A549 (cell line): ENCODE results near the gene ATP13A3. TPM values are rescaled to one million over a fixed set of nuclear protein-coding genes. Genes with fewer than 3 reads are reported as not detected.

Experiments used
- ATAC-seq, 2 experiments: fragments of 200-7000 bp in 1 of 2; fragments of >200 bp in 1 of 2; cut with Nextera tagmentation in 1 of 2; cut with Tn5 transposase in 1 of 2; 3 replicates each; pipeline versions ENCODE4 v1.8.0 to v1.9.1; 2018 to 2020; ENCODE audit warnings: mild to moderate bottlenecking in 1 of 2, moderate library complexity in 1 of 2
- CTCF ChIA-PET: fragments of 300-600 bp; sonication (Branson Sonifier 250); formaldehyde crosslinking; extraction: SDS; loops from one replicate; lab custom pipeline; 2021; ENCODE audit warnings: antibody characterized with exemption, inconsistent platforms; lab: Yijun Ruan, JAX
- POLR2A ChIA-PET: fragments of 350-600 bp; formaldehyde crosslinking; extraction: SDS; loops from one replicate; lab custom pipeline; 2021; ENCODE audit warnings: antibody characterized with exemption, inconsistent platforms; lab: Yijun Ruan, JAX
- DNase-seq, 2 experiments: peaks; one replicate each; pipeline versions ENCODE4 v3.0.0 to v3.0.0-alpha.2; 2011 to 2016; ENCODE audit warnings: low read depth in 1 of 2, low spot score in 1 of 2
- FAIRE-seq: peaks from 2 replicates; lab custom pipeline; 2011; peaks lifted over from hg19 to GRCh38; lab: Jason Lieb, UNC
- H3K27ac ChIP-seq, 2 experiments: fragments of >200 bp; sonication (Bioruptor Twin); formaldehyde crosslinking; 3 replicates each; pipeline ENCODE4 v1.5.1; 2016 to 2017
- H3K4me1 ChIP-seq: fragments of >200 bp; sonication (Bioruptor Twin); formaldehyde crosslinking; 3 replicates; pipeline ENCODE4 v1.6.1; 2016
- H3K4me2 ChIP-seq: fragments of >200 bp; sonication (Bioruptor Twin); formaldehyde crosslinking; 3 replicates; pipeline ENCODE4 v1.6.1; 2016
- H3K4me3 ChIP-seq: fragments of >200 bp; sonication (Bioruptor Twin); formaldehyde crosslinking; 3 replicates; pipeline ENCODE4 v1.5.1; 2016
- H3K9me3 ChIP-seq: fragments of >200 bp; sonication (Bioruptor Twin); formaldehyde crosslinking; 3 replicates; pipeline ENCODE4 v1.6.1; 2016
- BHLHE40 ChIP-seq: IDR thresholded peaks from 2 replicates; pipeline ENCODE4 v1.6.1; 2012; ENCODE audit warnings: low read depth, low read length, inconsistent platforms
- CBX2 ChIP-seq: fragments of 200-600 bp; sonication (generic); IDR thresholded peaks from 2 replicates; pipeline ENCODE4 v1.6.1; 2016; ENCODE audit warnings: low read depth, mild to moderate bottlenecking, borderline replicate concordance
- CEBPB ChIP-seq, 2 experiments: fragments of >200 bp in 1 of 2; sonication (Bioruptor Twin) in 1 of 2; formaldehyde crosslinking in 1 of 2; IDR thresholded peaks; 2 replicates each; pipeline ENCODE4 v1.6.1; 2012 to 2016
- CHD4 ChIP-seq: fragments of 200-600 bp; sonication (generic); IDR thresholded peaks from 2 replicates; pipeline ENCODE4 v1.6.1; 2016; ENCODE audit warnings: antibody characterized with exemption, mild to moderate bottlenecking, borderline replicate concordance
- EHF ChIP-seq: fragments of 250-450 bp; sonication (Bioruptor Pico); IDR thresholded peaks from 2 replicates; pipeline ENCODE4 v1.5.0; 2020; ENCODE audit warnings: mild to moderate bottlenecking
- EHMT2 ChIP-seq: fragments of 200-600 bp; sonication (generic); IDR thresholded peaks from 2 replicates; pipeline ENCODE4 v1.6.1; 2016; ENCODE audit warnings: antibody characterized with exemption, low read depth, mild to moderate bottlenecking, moderate library complexity
- EP300 ChIP-seq, 2 experiments: fragments of >200 bp; sonication (Bioruptor Twin); formaldehyde crosslinking; IDR thresholded peaks; 2 replicates in 1 of 2; 3 replicates in 1 of 2; pipeline ENCODE4 v1.6.1; 2016 to 2017
- GATA3 ChIP-seq: IDR thresholded peaks from 2 replicates; pipeline ENCODE4 v1.6.1; 2012; ENCODE audit warnings: borderline replicate concordance
- HDAC2 ChIP-seq: fragments of 200-600 bp; sonication (generic); IDR thresholded peaks from 2 replicates; pipeline ENCODE4 v1.6.1; 2016
- HEYL ChIP-seq: fragments of 250-450 bp; sonication (Bioruptor Pico); IDR thresholded peaks from 2 replicates; pipeline ENCODE4 v1.8.0; 2021; ENCODE audit warnings: mild to moderate bottlenecking, moderate library complexity
- HOXB13 ChIP-seq: fragments of 250-450 bp; sonication (Bioruptor Pico); IDR thresholded peaks from 2 replicates; pipeline ENCODE4 v1.5.0; 2020; ENCODE audit warnings: low read depth, mild to moderate bottlenecking, moderate library complexity
- JUN ChIP-seq, 2 experiments: fragments of >200 bp; sonication (Bioruptor Twin); formaldehyde crosslinking; IDR thresholded peaks; 2 replicates in 1 of 2; 3 replicates in 1 of 2; pipeline ENCODE4 v1.6.1; 2016 to 2017
- KDM5A ChIP-seq: fragments of 200-600 bp; sonication (generic); IDR thresholded peaks from 2 replicates; pipeline ENCODE4 v1.6.1; 2016; ENCODE audit warnings: antibody characterized with exemption, mild to moderate bottlenecking
- MAFK ChIP-seq: fragments of 450-650 bp; IDR thresholded peaks from 2 replicates; pipeline ENCODE4 v1.6.1; 2014; ENCODE audit not compliant: partially characterized antibody
- MYC ChIP-seq: IDR thresholded peaks from 2 replicates; pipeline ENCODE4 v1.6.1; 2012; ENCODE audit warnings: mild to moderate bottlenecking, inconsistent platforms, low read length, improper control_type of control experiment, borderline replicate concordance
- NFE2L2 ChIP-seq: fragments of 150-350 bp; conservative IDR thresholded peaks from 2 replicates; pipeline ENCODE4 v1.6.1; 2014; ENCODE audit warnings: low read length
- NPAS2 ChIP-seq: fragments of 250-450 bp; sonication (Bioruptor Pico); IDR thresholded peaks from 2 replicates; pipeline ENCODE4 v1.8.0; 2022; ENCODE audit warnings: mild to moderate bottlenecking, moderate library complexity, borderline replicate concordance
- POLR2A ChIP-seq: IDR thresholded peaks from 2 replicates; pipeline ENCODE4 v1.6.1; 2012; ENCODE audit warnings: mild to moderate bottlenecking, low read length
- POLR2AphosphoS2 ChIP-seq: conservative IDR thresholded peaks from 2 replicates; pipeline ENCODE4 v1.6.1; 2012; ENCODE audit warnings: low read length, improper control_type of control experiment, inconsistent platforms
- RAD21 ChIP-seq, 2 experiments: fragments of >200 bp in 1 of 2; sonication (Bioruptor Twin) in 1 of 2; formaldehyde crosslinking in 1 of 2; IDR thresholded peaks in 1 of 2; conservative IDR thresholded peaks in 1 of 2; 2 replicates in 1 of 2; 3 replicates in 1 of 2; pipeline ENCODE4 v1.6.1; 2012 to 2018; ENCODE audit warnings: inconsistent platforms in 1 of 2
- RARB ChIP-seq: fragments of 250-450 bp; sonication (Bioruptor Pico); IDR thresholded peaks from 2 replicates; pipeline ENCODE4 v1.8.0; 2021; ENCODE audit warnings: mild to moderate bottlenecking, moderate library complexity
- RNF2 ChIP-seq: fragments of 200-600 bp; sonication (generic); IDR thresholded peaks from 2 replicates; pipeline ENCODE4 v1.6.1; 2016; ENCODE audit warnings: low read depth, mild to moderate bottlenecking, antibody characterized with exemption, moderate library complexity, borderline replicate concordance
- SMC3 ChIP-seq: fragments of >200 bp; sonication (Bioruptor Twin); formaldehyde crosslinking; IDR thresholded peaks from 3 replicates; pipeline ENCODE4 v1.6.1; 2018; ENCODE audit warnings: inconsistent platforms
- SREBF2 ChIP-seq: fragments of 450-650 bp; IDR thresholded peaks from 2 replicates; pipeline ENCODE4 v1.6.1; 2014; ENCODE audit warnings: mild to moderate bottlenecking, moderate library complexity
- ZC3H11A ChIP-seq: fragments of 450-650 bp; IDR thresholded peaks from 2 replicates; pipeline ENCODE4 v1.6.1; 2014; ENCODE audit warnings: antibody characterized with exemption, mild to moderate bottlenecking
- ZNF302 ChIP-seq: fragments of 250-450 bp; sonication (Bioruptor Pico); IDR thresholded peaks from 2 replicates; pipeline ENCODE4 v1.9.0; 2021; ENCODE audit warnings: inconsistent platforms, mild to moderate bottlenecking, moderate library complexity
- WGBS: methylation state at CpG from one replicate; pipeline ENCODE4 v1.1.6; 2017; ENCODE audit errors: missing lambda C conversion rate; 5-methylcytosine and 5-hydroxymethylcytosine counted together
- polyA plus RNA-seq, 4 experiments: library from polyadenylated mRNA; depleted of rRNA in 3 of 4; stranded (reverse); fragments of >200 nt; fragmentation: RNase III in 1 of 4; extraction: RNeasy Plus Mini Kit Qiagen cat#74134 plus additional on column Dnase treatment in 1 of 4; gene quantifications; 2 replicates in 3 of 4; 3 replicates in 1 of 4; pipeline ENCODE4 v1.2.3, GENCODE V29; 2011 to 2017
- TF ChIP-seq, protein P1 (sequence below): fragments of 250-450 bp; sonication (Bioruptor Pico); IDR thresholded peaks from 2 replicates; pipeline ENCODE4 v1.5.0; 2020; ENCODE audit warnings: low read depth, mild to moderate bottlenecking, moderate library complexity
- TF ChIP-seq, protein P2 (sequence below): fragments of 200-600 bp; sonication (generic); IDR thresholded peaks from 2 replicates; pipeline ENCODE4 v1.6.1; 2016; ENCODE audit warnings: antibody characterized with exemption, mild to moderate bottlenecking, moderate library complexity
- TF ChIP-seq, protein P3 (sequence below): IDR thresholded peaks from 2 replicates; pipeline ENCODE4 v1.6.1; 2012

ATP13A3 gene
- polyA plus RNA-seq, 2 of the 4 experiments (the other 2 are of a cell fraction), result 63.6 to 102 TPM

DNA sequence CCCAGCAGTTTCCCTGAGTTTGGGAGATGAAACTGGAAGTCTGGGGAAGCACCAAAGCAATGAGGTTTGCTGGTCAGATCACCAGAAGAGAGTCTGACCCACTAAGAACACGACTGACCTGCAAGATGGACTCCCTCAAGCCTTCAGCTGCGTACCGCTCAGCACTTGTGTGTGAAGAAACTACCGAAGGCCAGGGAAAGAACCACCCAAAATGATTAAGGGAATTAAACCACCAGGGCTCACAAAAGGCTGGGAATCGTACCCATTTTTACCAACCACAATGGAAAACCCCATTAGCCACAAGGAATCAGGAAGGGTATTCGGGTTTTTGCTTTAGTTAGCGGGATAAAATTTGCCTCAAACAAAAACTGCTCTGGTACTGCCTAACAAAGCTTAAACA lies 21.6 kb downstream of the ATP13A3 start:
- Histone ChIP-seq H3K27ac (no peak overlapping the region), H3K4me3 (no peak overlapping the region), H3K9me3 (no peaks in the 10 kb centered on the region)
- no peak for ATAC-seq
- no peak for DNase-seq
- TF ChIP-seq RNF2 (no peak), KDM5A (no peak), EP300 (IDR thresholded peaks at IDR 0.05) (no peak), POLR2A (no peak), CHD4 (no peak), POLR2AphosphoS2 (no peak), EHMT2 (no peak), SREBF2 (no peak), SMC3 (no peak), RAD21 (conservative IDR thresholded peaks at IDR 0.05 in 1 of 2, IDR thresholded peaks at IDR 0.05 in 1 of 2) (no peak), RARB (CRISPR knock-in tag) (no peak), HOXB13 (CRISPR knock-in tag) (no peak), JUN (IDR thresholded peaks at IDR 0.05) (no peak), NFE2L2 (no peak), ZNF302 (CRISPR knock-in tag) (no peak), EHF (CRISPR knock-in tag) (no peak), CBX2 (no peak), ZC3H11A (no peak)
- TF ChIP-seq, protein P1, sequence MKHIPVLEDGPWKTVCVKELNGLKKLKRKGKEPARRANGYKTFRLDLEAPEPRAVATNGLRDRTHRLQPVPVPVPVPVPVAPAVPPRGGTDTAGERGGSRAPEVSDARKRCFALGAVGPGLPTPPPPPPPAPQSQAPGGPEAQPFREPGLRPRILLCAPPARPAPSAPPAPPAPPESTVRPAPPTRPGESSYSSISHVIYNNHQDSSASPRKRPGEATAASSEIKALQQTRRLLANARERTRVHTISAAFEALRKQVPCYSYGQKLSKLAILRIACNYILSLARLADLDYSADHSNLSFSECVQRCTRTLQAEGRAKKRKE (CRISPR knock-in tag), result no peak
- TF ChIP-seq, all 56 proteins: peak for 0
- ChIA-PET CTCF (no interaction called here), POLR2A (no interaction called here)
- peaks cover 30% of the 10 kb centered on the region for H3K4me1 ChIP-seq
- no peak for FAIRE-seq
- H3K4me2 ChIP-seq, result no peak overlapping the region
- WGBS, result 96% methylated on average over 7 of the region's 7 CpGs

DNA sequence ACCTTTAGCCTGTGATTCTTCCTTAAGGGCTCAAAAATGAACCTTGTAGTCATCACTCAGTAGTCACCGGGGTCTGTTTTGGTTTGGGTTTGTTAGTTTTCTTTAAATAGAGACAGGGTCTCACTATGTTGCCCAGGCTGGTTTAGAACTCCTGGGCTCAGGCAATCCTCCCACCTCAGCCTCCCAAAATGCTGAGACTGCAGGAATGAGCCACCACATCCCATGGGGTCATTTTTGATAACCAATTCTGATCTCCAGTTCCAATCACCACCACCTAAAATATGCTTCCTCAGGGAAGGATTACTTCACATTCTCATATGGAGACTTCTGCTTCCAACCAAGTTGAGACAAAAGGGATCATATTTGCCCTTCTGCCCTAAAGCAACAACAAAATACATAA lies 22.1 kb downstream of the ATP13A3 start:
- no peak for ATAC-seq
- no peak overlapping the region for H3K27ac ChIP-seq
- H3K4me3 ChIP-seq, result no peak overlapping the region
- no peaks in the 10 kb centered on the region for H3K9me3 ChIP-seq
- peak; percentile 27 for TF ChIP-seq MAFK
- no peak for TF ChIP-seq HEYL (CRISPR knock-in tag)
- WGBS, result 100% methylated on average over 1 of the region's 1 CpG
- peaks cover 27% of the 10 kb centered on the region for H3K4me1 ChIP-seq
- no peak overlapping the region for H3K4me2 ChIP-seq
- no peak for FAIRE-seq
- no peak for DNase-seq
- CTCF ChIA-PET, result no interaction called here
- POLR2A ChIA-PET, result no interaction called here

DNA sequence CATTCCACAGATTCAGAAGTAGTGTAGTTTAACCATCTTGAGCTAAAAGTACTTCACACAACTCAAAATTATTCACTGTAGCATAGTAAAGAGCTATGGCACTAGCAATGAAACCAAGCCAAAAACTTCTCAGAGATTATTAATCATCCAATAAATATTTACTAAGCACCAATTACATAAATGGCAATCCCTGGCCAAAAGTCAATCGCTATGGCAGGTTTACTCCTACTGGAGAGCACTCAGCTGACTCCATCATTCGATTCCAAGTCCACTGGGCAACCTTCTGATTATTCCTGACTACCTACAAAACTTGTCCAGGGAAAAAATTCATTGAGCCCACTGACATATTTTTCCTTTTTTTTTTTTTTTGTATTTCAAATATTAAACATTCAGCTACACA lies 23.9 kb downstream of the ATP13A3 start:
- no peak overlapping the region for H3K4me2 ChIP-seq
- H3K9me3 ChIP-seq, result no peaks in the 10 kb centered on the region
- ChIA-PET POLR2A (no interaction called here), CTCF (interaction anchor here (1.7 kb wide), 1 partner anchor 9 kb away, joined by 6 read pairs; no protein-coding TSS in a partner anchor)
- TF ChIP-seq POLR2AphosphoS2, result no peak
- TF ChIP-seq, protein P2, sequence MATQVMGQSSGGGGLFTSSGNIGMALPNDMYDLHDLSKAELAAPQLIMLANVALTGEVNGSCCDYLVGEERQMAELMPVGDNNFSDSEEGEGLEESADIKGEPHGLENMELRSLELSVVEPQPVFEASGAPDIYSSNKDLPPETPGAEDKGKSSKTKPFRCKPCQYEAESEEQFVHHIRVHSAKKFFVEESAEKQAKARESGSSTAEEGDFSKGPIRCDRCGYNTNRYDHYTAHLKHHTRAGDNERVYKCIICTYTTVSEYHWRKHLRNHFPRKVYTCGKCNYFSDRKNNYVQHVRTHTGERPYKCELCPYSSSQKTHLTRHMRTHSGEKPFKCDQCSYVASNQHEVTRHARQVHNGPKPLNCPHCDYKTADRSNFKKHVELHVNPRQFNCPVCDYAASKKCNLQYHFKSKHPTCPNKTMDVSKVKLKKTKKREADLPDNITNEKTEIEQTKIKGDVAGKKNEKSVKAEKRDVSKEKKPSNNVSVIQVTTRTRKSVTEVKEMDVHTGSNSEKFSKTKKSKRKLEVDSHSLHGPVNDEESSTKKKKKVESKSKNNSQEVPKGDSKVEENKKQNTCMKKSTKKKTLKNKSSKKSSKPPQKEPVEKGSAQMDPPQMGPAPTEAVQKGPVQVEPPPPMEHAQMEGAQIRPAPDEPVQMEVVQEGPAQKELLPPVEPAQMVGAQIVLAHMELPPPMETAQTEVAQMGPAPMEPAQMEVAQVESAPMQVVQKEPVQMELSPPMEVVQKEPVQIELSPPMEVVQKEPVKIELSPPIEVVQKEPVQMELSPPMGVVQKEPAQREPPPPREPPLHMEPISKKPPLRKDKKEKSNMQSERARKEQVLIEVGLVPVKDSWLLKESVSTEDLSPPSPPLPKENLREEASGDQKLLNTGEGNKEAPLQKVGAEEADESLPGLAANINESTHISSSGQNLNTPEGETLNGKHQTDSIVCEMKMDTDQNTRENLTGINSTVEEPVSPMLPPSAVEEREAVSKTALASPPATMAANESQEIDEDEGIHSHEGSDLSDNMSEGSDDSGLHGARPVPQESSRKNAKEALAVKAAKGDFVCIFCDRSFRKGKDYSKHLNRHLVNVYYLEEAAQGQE, result no peak
- TF ChIP-seq MYC, result no peak
- no peak for TF ChIP-seq RNF2
- TF ChIP-seq, protein P3, sequence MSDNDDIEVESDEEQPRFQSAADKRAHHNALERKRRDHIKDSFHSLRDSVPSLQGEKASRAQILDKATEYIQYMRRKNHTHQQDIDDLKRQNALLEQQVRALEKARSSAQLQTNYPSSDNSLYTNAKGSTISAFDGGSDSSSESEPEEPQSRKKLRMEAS, result no peak
- no peak for TF ChIP-seq GATA3
- no peak for TF ChIP-seq HDAC2
- TF ChIP-seq NPAS2, result no peak
- no peak for TF ChIP-seq CEBPB (IDR thresholded peaks at IDR 0.05)
- no peak for TF ChIP-seq SMC3
- TF ChIP-seq BHLHE40, result no peak
- H3K4me1 ChIP-seq, result peaks cover 15% of the 10 kb centered on the region
- WGBS, result 79% methylated on average over 2 of the region's 2 CpGs
- H3K27ac ChIP-seq, result no peak overlapping the region
- DNase-seq (no peak), ATAC-seq (no peak), FAIRE-seq (no peak)
- H3K4me3 ChIP-seq, result no peak overlapping the region
